Breast epithelium (tissue), 4 donors: Measurements from ENCODE around the gene CYTH1. TPM values are rescaled to one million over a fixed set of nuclear protein-coding genes. Genes with fewer than 3 reads are reported as not detected.

Experiments
- DNase-seq, 2 donors: peaks; one replicate each; pipeline ENCODE4 v3.0.0-alpha.2; 2019; ENCODE audit warnings: low spot score in 2 of 2
- H3K27ac ChIP-seq, 2 donors: fragments of 200-600 bp; sonication (generic) in 1 of 2; one replicate each; pipeline ENCODE4 v1.5.1; 2016 to 2019; ENCODE audit warnings: mild to moderate bottlenecking in 1 of 2
- H3K27me3 ChIP-seq, 2 donors: fragments of 200-600 bp; sonication (generic) in 1 of 2; one replicate each; pipeline versions ENCODE4 v1.5.1 to v1.6.0; 2017 to 2019; ENCODE audit warnings: control low read depth in 1 of 2, mild to moderate bottlenecking in 1 of 2
- H3K36me3 ChIP-seq: fragments of 200-600 bp; one replicate; pipeline ENCODE4 v1.5.1; 2019
- H3K4me1 ChIP-seq, 2 donors: fragments of 200-600 bp; sonication (generic); one replicate each; pipeline ENCODE4 v1.5.1; 2016 to 2019; ENCODE audit warnings: control low read depth in 1 of 2
- H3K4me3 ChIP-seq, 3 donors: fragments of 200-600 bp; sonication (generic); 1 replicate in 2 of 3; 2 replicates in 1 of 3; pipeline ENCODE4 v1.5.1; 2016 to 2019; ENCODE audit warnings: mild to moderate bottlenecking in 3 of 3, moderate library complexity in 2 of 3
- H3K9me3 ChIP-seq, 2 donors: fragments of 200-600 bp; sonication (generic) in 1 of 2; one replicate each; pipeline ENCODE4 v1.5.1; 2016 to 2019; ENCODE audit warnings: control low read depth in 1 of 2
- CTCF ChIP-seq, 3 donors: fragments of 450-650 bp; IDR thresholded peaks; one replicate each; pipeline ENCODE4 v1.5.1; 2016 to 2017; ENCODE audit warnings: antibody characterized with exemption in 3 of 3, mild to moderate bottlenecking in 3 of 3, moderate library complexity in 3 of 3
- POLR2A ChIP-seq: fragments of 450-650 bp; IDR thresholded peaks from one replicate; pipeline ENCODE4 v1.6.1; 2016; ENCODE audit warnings: antibody characterized with exemption, mild to moderate bottlenecking, moderate library complexity
- POLR2AphosphoS5 ChIP-seq, 3 donors: sonication (generic); formaldehyde crosslinking; IDR thresholded peaks; one replicate each; pipeline ENCODE4 v1.6.1; 2017; ENCODE audit warnings: antibody characterized with exemption in 3 of 3
- intact Hi-C: fragments of 100-400 bp; cut with DNase I; formaldehyde crosslinking; loops from one replicate; pipeline ENCODE4 v1.15.1; 2023; ENCODE audit warnings: low total_unique reads
- total RNA-seq, 3 donors: library from RNA; depleted of rRNA; stranded (reverse); fragments of >200 nt; gene quantifications; one replicate each; pipeline ENCODE4 v1.1.0, GENCODE V29; 2016

The CYTH1 gene
- total RNA-seq, 3 donors from 2014 or later = 49.5 to 64.8 (median 50.7) TPM

GRCh38 chr17:78767806-78768205 is 14.3 kb downstream of the CYTH1 start:
- no peaks in the 10 kb centered on the region for H3K4me1 ChIP-seq
- TF ChIP-seq POLR2AphosphoS5 (IDR thresholded peaks at IDR 0.05) (no peak), CTCF (IDR thresholded peaks at IDR 0.05) (no peak), POLR2A (no peak)

GRCh38 chr17:78766743-78767294 is 15.3 kb downstream of the CYTH1 start:
- TF ChIP-seq POLR2A (no peak), POLR2AphosphoS5 (IDR thresholded peaks at IDR 0.05) (no peak), CTCF (IDR thresholded peaks at IDR 0.05) (no peak)
- no peaks in the 10 kb centered on the region for H3K9me3 ChIP-seq
- peak overlapping the region in 1 of 2 donors; percentile 55 for H3K27ac ChIP-seq
- H3K27me3 ChIP-seq = no peaks in the 10 kb centered on the region
- H3K4me3 ChIP-seq = no peak overlapping the region
- no peak for DNase-seq
- H3K4me1 ChIP-seq = no peaks in the 10 kb centered on the region
- no peaks in the 10 kb centered on the region for H3K36me3 ChIP-seq
- intact Hi-C loops = no loop called here

More at GRCh38 chr17:78767806-78768205, 14.3 kb downstream of the CYTH1 start:
- intact Hi-C loops = no loop called here
- no peaks in the 10 kb centered on the region for H3K27me3 ChIP-seq
- no peaks in the 10 kb centered on the region for H3K9me3 ChIP-seq
- no peaks in the 10 kb centered on the region for H3K36me3 ChIP-seq
- DNase-seq = no peak
- H3K4me3 ChIP-seq = no peak overlapping the region
- H3K27ac ChIP-seq = peak overlapping the region in 1 of 2 donors; percentile 10

GRCh38 chr17:78766225-78766624 is 15.8 kb downstream of the CYTH1 start:
- H3K27me3 ChIP-seq = no peaks in the 10 kb centered on the region
- peak overlapping the region; percentile 40 to 55 for H3K27ac ChIP-seq
- H3K4me3 ChIP-seq = no peak overlapping the region
- H3K36me3 ChIP-seq = no peaks in the 10 kb centered on the region
- no peak for DNase-seq
- TF ChIP-seq POLR2A (no peak), CTCF (IDR thresholded peaks at IDR 0.05) (no peak), POLR2AphosphoS5 (IDR thresholded peaks at IDR 0.05) (no peak)
- intact Hi-C loops = no loop called here
- H3K4me1 ChIP-seq = no peaks in the 10 kb centered on the region
- H3K9me3 ChIP-seq = no peaks in the 10 kb centered on the region

GRCh38 chr17:78765821-78766220 is 16.3 kb downstream of the CYTH1 start:
- Histone ChIP-seq H3K27ac (peak overlapping the region; percentile 40 to 55), H3K9me3 (no peaks in the 10 kb centered on the region), H3K4me1 (no peaks in the 10 kb centered on the region), H3K36me3 (no peaks in the 10 kb centered on the region), H3K27me3 (no peaks in the 10 kb centered on the region), H3K4me3 (no peak overlapping the region)
- intact Hi-C loops = no loop called here
- TF ChIP-seq POLR2AphosphoS5 (IDR thresholded peaks at IDR 0.05) (no peak), POLR2A (no peak), CTCF (IDR thresholded peaks at IDR 0.05) (no peak)
- no peak for DNase-seq

DNA sequence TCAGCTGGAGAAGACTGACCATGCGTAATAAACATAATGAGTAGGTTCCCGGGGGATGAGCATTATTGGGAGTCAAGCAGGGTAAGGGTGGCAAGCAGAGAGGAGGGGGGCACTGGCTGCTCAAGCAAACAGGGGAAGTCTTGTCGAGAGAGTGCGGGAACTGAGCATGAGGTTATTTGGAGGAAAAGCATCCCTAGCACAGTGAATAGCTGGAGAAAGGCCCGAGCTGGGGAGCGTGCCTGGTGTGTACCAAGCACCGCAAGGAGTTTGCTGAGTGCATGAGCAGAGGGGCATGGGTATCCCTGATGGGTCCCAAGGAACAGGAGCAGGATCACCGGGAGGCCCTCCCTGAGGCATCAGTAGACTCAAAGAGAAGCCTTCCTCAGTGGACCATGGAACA is 17.2 kb downstream of the CYTH1 start:
- intact Hi-C loops = no loop called here
- H3K4me3 ChIP-seq = no peak overlapping the region
- no peaks in the 10 kb centered on the region for H3K9me3 ChIP-seq
- no peaks in the 10 kb centered on the region for H3K4me1 ChIP-seq
- no peak for DNase-seq
- no peaks in the 10 kb centered on the region for H3K36me3 ChIP-seq
- TF ChIP-seq POLR2AphosphoS5 (IDR thresholded peaks at IDR 0.05) (no peak), CTCF (IDR thresholded peaks at IDR 0.05) (no peak), POLR2A (no peak)
- H3K27me3 ChIP-seq = no peaks in the 10 kb centered on the region
- no peak overlapping the region for H3K27ac ChIP-seq
